Activated naive CD4-positive, alpha-beta T cell treated with anti-CD3 and anti-CD28 coated beads, Interleukin-2, amount 50 U/mL, for 24 hours (primary cell): Measurements from ENCODE around the gene SULT2A1.
"Not testable (repeated sequence)": the region's sequence is repeated elsewhere in the genome, so short reads cannot be mapped to it uniquely, and the experiment has no call there.

Experiments used
- H3K27ac Mint-ChIP-seq: one replicate; pipeline ENCODE4 v1.8.0; 2021; ENCODE audit warnings: mild to moderate bottlenecking, mixed read lengths
- H3K27me3 Mint-ChIP-seq: one replicate; pipeline ENCODE4 v1.8.0; 2021; ENCODE audit warnings: mixed read lengths
- H3K36me3 Mint-ChIP-seq: one replicate; pipeline ENCODE4 v1.8.0; 2021; ENCODE audit warnings: mixed read lengths
- H3K4me1 Mint-ChIP-seq: one replicate; pipeline ENCODE4 v1.8.0; 2021; ENCODE audit warnings: mixed read lengths
- H3K4me3 Mint-ChIP-seq: one replicate; pipeline ENCODE4 v1.8.0; 2021; ENCODE audit warnings: mild to moderate bottlenecking, mixed read lengths
- H3K9me3 Mint-ChIP-seq: one replicate; pipeline ENCODE4 v1.8.0; 2021; ENCODE audit warnings: mixed read lengths

Gene SULT2A1

GRCh38 chr19:47881757-47882156 lies 4.4 kb downstream of the SULT2A1 start:
- H3K4me3 Mint-ChIP-seq, result no peak overlapping the region
- H3K4me1 Mint-ChIP-seq, result no peaks in the 10 kb centered on the region
- no peak overlapping the region for H3K27ac Mint-ChIP-seq
- H3K27me3 Mint-ChIP-seq, result peaks cover 6% of the 10 kb centered on the region
- peaks cover 4% of the 10 kb centered on the region for H3K9me3 Mint-ChIP-seq
- no peaks in the 10 kb centered on the region for H3K36me3 Mint-ChIP-seq

GRCh38 chr19:47879385-47879784 lies 6.7 kb downstream of the SULT2A1 start:
- not testable (repeated sequence) for H3K27me3 Mint-ChIP-seq, H3K36me3 Mint-ChIP-seq, H3K9me3 Mint-ChIP-seq

GRCh38 chr19:47878906-47879305 lies 7.2 kb downstream of the SULT2A1 start:
- H3K9me3 Mint-ChIP-seq, result peaks cover 4% of the 10 kb centered on the region
- no peaks in the 10 kb centered on the region for H3K36me3 Mint-ChIP-seq
- no peaks in the 10 kb centered on the region for H3K4me1 Mint-ChIP-seq
- H3K27ac Mint-ChIP-seq, result no peak overlapping the region
- H3K27me3 Mint-ChIP-seq, result peaks cover 6% of the 10 kb centered on the region
- no peak overlapping the region for H3K4me3 Mint-ChIP-seq

More at GRCh38 chr19:47879385-47879784, 6.7 kb downstream of the SULT2A1 start:
- not testable (repeated sequence) for H3K27ac Mint-ChIP-seq, H3K4me3 Mint-ChIP-seq, H3K4me1 Mint-ChIP-seq

GRCh38 chr19:47865166-47865565 lies 20.9 kb downstream of the SULT2A1 start:
- peaks cover 9% of the 10 kb centered on the region for H3K27me3 Mint-ChIP-seq
- H3K36me3 Mint-ChIP-seq, result no peaks in the 10 kb centered on the region
- no peaks in the 10 kb centered on the region for H3K4me1 Mint-ChIP-seq
- no peak overlapping the region for H3K27ac Mint-ChIP-seq
- no peaks in the 10 kb centered on the region for H3K9me3 Mint-ChIP-seq
- no peak overlapping the region for H3K4me3 Mint-ChIP-seq

- Mint-ChIP-seq H3K27me3 (peaks cover 9% of the 10 kb centered on the region), H3K4me3 (no peak overlapping the region), H3K4me1 (no peaks in the 10 kb centered on the region), H3K9me3 (no peaks in the 10 kb centered on the region), H3K27ac (peak overlapping the region; percentile 23), H3K36me3 (no peaks in the 10 kb centered on the region)
Observed at GRCh38 chr19:47863514-47863936, 22.6 kb downstream of the SULT2A1 start.

- no peaks in the 10 kb centered on the region for H3K9me3 Mint-ChIP-seq
- H3K36me3 Mint-ChIP-seq, result no peaks in the 10 kb centered on the region
- no peak overlapping the region for H3K4me3 Mint-ChIP-seq
- H3K4me1 Mint-ChIP-seq, result no peaks in the 10 kb centered on the region
- H3K27ac Mint-ChIP-seq, result no peak overlapping the region
- H3K27me3 Mint-ChIP-seq, result peaks cover 9% of the 10 kb centered on the region
Observed at GRCh38 chr19:47861630-47862029, 24.5 kb downstream of the SULT2A1 start.

- no peaks in the 10 kb centered on the region for H3K9me3 Mint-ChIP-seq
- H3K27ac Mint-ChIP-seq, result no peak overlapping the region
- H3K36me3 Mint-ChIP-seq, result no peaks in the 10 kb centered on the region
- no peak overlapping the region for H3K4me3 Mint-ChIP-seq
- H3K4me1 Mint-ChIP-seq, result no peaks in the 10 kb centered on the region
- H3K27me3 Mint-ChIP-seq, result peaks cover 9% of the 10 kb centered on the region
Observed at GRCh38 chr19:47860602-47861297, 25.4 kb downstream of the SULT2A1 start.

GRCh38 chr19:47859838-47860237 lies 26.3 kb downstream of the SULT2A1 start:
- H3K36me3 Mint-ChIP-seq, H3K4me1 Mint-ChIP-seq, H3K4me3 Mint-ChIP-seq, H3K27me3 Mint-ChIP-seq, H3K27ac Mint-ChIP-seq, H3K9me3 Mint-ChIP-seq: not testable (repeated sequence)

- H3K27ac Mint-ChIP-seq, H3K9me3 Mint-ChIP-seq, H3K27me3 Mint-ChIP-seq, H3K4me3 Mint-ChIP-seq, H3K36me3 Mint-ChIP-seq: not testable (repeated sequence)
- H3K4me1 Mint-ChIP-seq, result peaks cover 11% of the 10 kb centered on the region
Observed at GRCh38 chr19:47858646-47859285, 27.3 kb downstream of the SULT2A1 start, which contains the start of gene TPRX2. TSS of gene TPRX2 (plus strand) at chr19:47859235. CDS start at chr19:47859247, 12 bp downstream.

GRCh38 chr19:47858231-47858630 lies 27.9 kb downstream of the SULT2A1 start:
- not testable (repeated sequence) for H3K4me3 Mint-ChIP-seq, H3K36me3 Mint-ChIP-seq, H3K27me3 Mint-ChIP-seq, H3K27ac Mint-ChIP-seq, H3K9me3 Mint-ChIP-seq
- peaks cover 15% of the 10 kb centered on the region for H3K4me1 Mint-ChIP-seq

GRCh38 chr19:47854459-47854858 lies 31.7 kb downstream of the SULT2A1 start:
- Mint-ChIP-seq H3K36me3 (peaks cover 1% of the 10 kb centered on the region), H3K27me3 (peaks cover 12% of the 10 kb centered on the region), H3K4me3 (no peak overlapping the region), H3K9me3 (no peaks in the 10 kb centered on the region), H3K27ac (no peak overlapping the region), H3K4me1 (peaks cover 19% of the 10 kb centered on the region)

- H3K9me3 Mint-ChIP-seq, result no peaks in the 10 kb centered on the region
- no peak overlapping the region for H3K27ac Mint-ChIP-seq
- H3K36me3 Mint-ChIP-seq, result peaks cover 1% of the 10 kb centered on the region
- peaks cover 27% of the 10 kb centered on the region for H3K4me1 Mint-ChIP-seq
- H3K4me3 Mint-ChIP-seq, result no peak overlapping the region
- H3K27me3 Mint-ChIP-seq, result peaks cover 22% of the 10 kb centered on the region
Observed at GRCh38 chr19:47853003-47853402, 33.1 kb downstream of the SULT2A1 start.

GRCh38 chr19:47848823-47849473 lies 37.2 kb downstream of the SULT2A1 start:
- Mint-ChIP-seq H3K4me1 (peaks cover 16% of the 10 kb centered on the region), H3K27me3 (peaks cover 30% of the 10 kb centered on the region), H3K4me3 (peak overlapping the region; percentile 19), H3K9me3 (no peaks in the 10 kb centered on the region), H3K36me3 (peaks cover 1% of the 10 kb centered on the region), H3K27ac (no peak overlapping the region)

GRCh38 chr19:47848425-47848822 lies 37.7 kb downstream of the SULT2A1 start:
- H3K9me3 Mint-ChIP-seq, result no peaks in the 10 kb centered on the region
- peaks cover 1% of the 10 kb centered on the region for H3K36me3 Mint-ChIP-seq
- H3K4me3 Mint-ChIP-seq, result no peak overlapping the region
- peaks cover 31% of the 10 kb centered on the region for H3K27me3 Mint-ChIP-seq
- H3K4me1 Mint-ChIP-seq, result peaks cover 13% of the 10 kb centered on the region
- H3K27ac Mint-ChIP-seq, result no peak overlapping the region

- H3K27ac Mint-ChIP-seq, result no peak overlapping the region
- H3K36me3 Mint-ChIP-seq, result no peaks in the 10 kb centered on the region
- H3K9me3 Mint-ChIP-seq, result no peaks in the 10 kb centered on the region
- H3K4me1 Mint-ChIP-seq, result no peaks in the 10 kb centered on the region
- H3K27me3 Mint-ChIP-seq, result peaks cover 11% of the 10 kb centered on the region
- no peak overlapping the region for H3K4me3 Mint-ChIP-seq
Observed at GRCh38 chr19:47842941-47843340, 43.2 kb downstream of the SULT2A1 start.

GRCh38 chr19:47839913-47840312 lies 46.2 kb downstream of the SULT2A1 start:
- Mint-ChIP-seq H3K4me1 (no peaks in the 10 kb centered on the region), H3K36me3 (no peaks in the 10 kb centered on the region), H3K27ac (no peak overlapping the region), H3K4me3 (no peak overlapping the region), H3K27me3 (peaks cover 5% of the 10 kb centered on the region), H3K9me3 (no peaks in the 10 kb centered on the region)
